Kidney (tissue), 14 donors: ENCODE results near the gene TRIM32. TPM values are rescaled to one million over a fixed set of nuclear protein-coding genes. Genes with fewer than 3 reads are reported as not detected.

Experiments used
- DNase-seq, 5 donors: peaks; one replicate each; pipeline ENCODE4 v3.0.0-alpha.2; 2013 to 2020
- FAIRE-seq: peaks from 2 replicates; lab custom pipeline; 2012; peaks lifted over from hg19 to GRCh38; lab: Jason Lieb, UNC
- H3K27ac ChIP-seq, 2 donors: one replicate each; pipeline ENCODE4 v1.7.0; 2013; ENCODE audit warnings: low read depth in 2 of 2, low read length in 2 of 2, inconsistent platforms in 1 of 2
- H3K27me3 ChIP-seq: one replicate; pipeline ENCODE4 v1.7.1; 2013; ENCODE audit warnings: low read length, inconsistent platforms; ENCODE audit not compliant: control insufficient read depth, insufficient read depth
- H3K36me3 ChIP-seq, 3 donors: one replicate each; pipeline versions ENCODE4 v1.7.0 to v1.7.1; 2013; ENCODE audit warnings: low read length in 3 of 3, control low read depth in 1 of 3, inconsistent platforms in 1 of 3; ENCODE audit not compliant: insufficient read depth in 3 of 3, control insufficient read depth in 2 of 3
- H3K4me1 ChIP-seq, 3 donors: one replicate each; pipeline versions ENCODE4 v1.7.0 to v1.7.1; 2013; ENCODE audit warnings: low read length in 3 of 3, inconsistent platforms in 1 of 3, low read depth in 1 of 3; ENCODE audit not compliant: control insufficient read depth in 2 of 3, insufficient read depth in 2 of 3
- H3K4me3 ChIP-seq, 3 donors: one replicate each; pipeline versions ENCODE4 v1.7.0 to v1.8.1; 2013; ENCODE audit warnings: low read length in 3 of 3, control low read depth in 1 of 3, inconsistent platforms in 1 of 3
- H3K9ac ChIP-seq, 3 donors: one replicate each; pipeline versions ENCODE4 v1.7.0 to v1.7.1; 2013; ENCODE audit warnings: low read length in 3 of 3, control low read depth in 1 of 3, inconsistent platforms in 1 of 3
- H3K9me3 ChIP-seq, 3 donors: one replicate each; pipeline versions ENCODE4 v1.7.0 to v1.7.1; 2013; ENCODE audit warnings: low read length in 3 of 3, control low read depth in 1 of 3, inconsistent platforms in 1 of 3; ENCODE audit not compliant: control insufficient read depth in 2 of 3, insufficient read depth in 1 of 3
- CTCF ChIP-seq: IDR thresholded peaks from 3 replicates; pipeline ENCODE4 v1.5.1; 2012; ENCODE audit warnings: mild to moderate bottlenecking, moderate library complexity, borderline replicate concordance; ENCODE audit not compliant: insufficient read depth; ENCODE audit errors: extremely low read depth
- intact Hi-C: fragments of 100-400 bp; cut with DNase I; formaldehyde crosslinking; loops from one replicate; pipeline ENCODE4 v1.11.1; 2022
- polyA plus RNA-seq: library from polyadenylated mRNA; stranded (reverse); fragments of 350-450 nt; fragmentation: Illumina TruSeq; extraction: RNeasy Lipid Tissue Mini Kit (QIAGEN cat#74804); gene quantifications from one replicate; pipeline ENCODE4 v1.2.3, GENCODE V29; 2014; ENCODE audit warnings: low read depth, low replicate concordance; ENCODE audit not compliant: insufficient read depth
- total RNA-seq: library from RNA; stranded (reverse); fragmentation: NEBNext Ultra II Directional; extraction: Animal tissue kit (Norgen Biotek cat#: 25700); gene quantifications from one replicate; pipeline ENCODE4 v1.2.1, GENCODE V29; 2021
- donor health status: control.
- donor health status: control.
- donor health status: control.
- donor health status: control.
- donor health status: control.
- donor health status: DM: yes; HTN: yes; CAD: no.
- donor health status: Normal renal cell carcinoma (clear cell type).

TRIM32 gene
- total and polyA plus RNA-seq, 2 donors from 2014 or later, result 5.2 to 22.6 TPM

GRCh38 chr9:116712781-116713180, 25.7 kb downstream of the TRIM32 start:
- FAIRE-seq (no peak), DNase-seq (no peak)
- Histone ChIP-seq H3K4me3 (no peak overlapping the region), H3K27me3 (no peaks in the 10 kb centered on the region), H3K27ac (no peak overlapping the region), H3K9ac (no peak overlapping the region), H3K4me1 (no peaks in the 10 kb centered on the region), H3K36me3 (no peaks in the 10 kb centered on the region), H3K9me3 (no peaks in the 10 kb centered on the region)
- TF ChIP-seq CTCF, result no peak
- intact Hi-C loops, result no loop called here

- TF ChIP-seq CTCF, result no peak
- Histone ChIP-seq H3K9me3 (no peaks in the 10 kb centered on the region), H3K27ac (no peak overlapping the region), H3K27me3 (no peaks in the 10 kb centered on the region), H3K4me1 (no peaks in the 10 kb centered on the region), H3K4me3 (no peak overlapping the region), H3K36me3 (no peaks in the 10 kb centered on the region), H3K9ac (no peak overlapping the region)
- DNase-seq (no peak), FAIRE-seq (no peak)
- intact Hi-C loops, result no loop called here
Observed at GRCh38 chr9:116713271-116713670, 26.2 kb downstream of the TRIM32 start.

DNA sequence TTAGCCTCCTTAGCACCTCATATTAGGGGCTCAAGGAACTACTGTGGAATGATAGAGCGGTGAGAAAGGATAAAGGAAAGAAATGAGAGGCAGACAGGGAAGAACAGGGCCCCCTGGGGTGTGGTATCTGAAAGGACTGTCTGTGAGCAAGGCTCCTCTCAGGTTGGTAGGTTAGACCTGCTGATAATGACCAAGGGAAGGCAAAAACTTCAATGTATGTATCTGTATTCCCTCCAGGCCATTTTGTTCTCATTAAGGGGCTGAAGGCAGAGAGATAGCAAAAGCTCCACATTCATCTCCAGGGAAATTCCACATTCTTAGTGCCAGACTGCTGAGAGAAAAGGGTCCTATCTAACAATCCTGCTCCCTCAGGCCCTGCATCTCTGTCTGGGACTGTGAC, 28.6 kb downstream of the TRIM32 start:
- Histone ChIP-seq H3K4me1 (no peaks in the 10 kb centered on the region), H3K4me3 (no peak overlapping the region), H3K9ac (no peak overlapping the region), H3K36me3 (peaks cover 0 to 2% (median 0%) of the 10 kb centered on the region in 3 donors), H3K27ac (no peak overlapping the region), H3K27me3 (no peaks in the 10 kb centered on the region), H3K9me3 (no peaks in the 10 kb centered on the region)
- FAIRE-seq (no peak), DNase-seq (no peak)
- TF ChIP-seq CTCF, result no peak
- intact Hi-C loops, result no loop called here

- FAIRE-seq (no peak), DNase-seq (no peak)
- TF ChIP-seq CTCF, result no peak
- Histone ChIP-seq H3K9me3 (no peaks in the 10 kb centered on the region), H3K4me3 (no peak overlapping the region), H3K27me3 (no peaks in the 10 kb centered on the region), H3K9ac (no peak overlapping the region), H3K4me1 (no peaks in the 10 kb centered on the region), H3K27ac (no peak overlapping the region), H3K36me3 (peaks cover 0 to 2% (median 0%) of the 10 kb centered on the region in 3 donors)
- intact Hi-C loops, result no loop called here
Observed at GRCh38 chr9:116716438-116716837, 29.3 kb downstream of the TRIM32 start.
